ENCODE results near the gene CAV2.

CAV2 gene

GRCh38 chr7:116511552-116512519 is 12.3 kb downstream of the CAV2 start:
- H3K4me1 ChIP-seq (ENCODE audit: control insufficient read depth, insufficient read depth, low read length), result peaks cover 15% of the 10 kb centered on the region
- H3K4me3 ChIP-seq (ENCODE audit: low read depth, low read length), result no peak overlapping the region
- H3K27ac ChIP-seq (ENCODE audit: low read depth, low read length), result no peak overlapping the region
- H3K9ac ChIP-seq (ENCODE audit: low read depth, low read length), result no peak overlapping the region
- H3K27me3 ChIP-seq (ENCODE audit: control insufficient read depth, insufficient read depth, low read length), result no peaks in the 10 kb centered on the region
- H3K9me3 ChIP-seq (ENCODE audit: control insufficient read depth, insufficient read depth, low read length), result no peaks in the 10 kb centered on the region
- H3K36me3 ChIP-seq (ENCODE audit: control insufficient read depth, insufficient read depth, low read length), result peaks cover 1% of the 10 kb centered on the region; the same call in 1 of the 2 replicates

- Histone ChIP-seq H3K27ac (ENCODE audit: low read depth, low read length) (no peak overlapping the region), H3K9me3 (ENCODE audit: control insufficient read depth, insufficient read depth, low read length) (no peaks in the 10 kb centered on the region), H3K27me3 (ENCODE audit: control insufficient read depth, insufficient read depth, low read length) (no peaks in the 10 kb centered on the region), H3K9ac (ENCODE audit: low read depth, low read length) (no peak overlapping the region), H3K4me1 (ENCODE audit: control insufficient read depth, insufficient read depth, low read length) (peaks cover 15% of the 10 kb centered on the region), H3K4me3 (ENCODE audit: low read depth, low read length) (no peak overlapping the region), H3K36me3 (ENCODE audit: control insufficient read depth, insufficient read depth, low read length) (no peaks in the 10 kb centered on the region)
Observed at GRCh38 chr7:116512520-116513188, 13.1 kb downstream of the CAV2 start.

- no peaks in the 10 kb centered on the region for H3K9me3 ChIP-seq (ENCODE audit: control insufficient read depth, insufficient read depth, low read length)
- no peak overlapping the region for H3K9ac ChIP-seq (ENCODE audit: low read depth, low read length)
- H3K4me3 ChIP-seq (ENCODE audit: low read depth, low read length), result no peak overlapping the region
- no peaks in the 10 kb centered on the region for H3K36me3 ChIP-seq (ENCODE audit: control insufficient read depth, insufficient read depth, low read length)
- H3K27me3 ChIP-seq (ENCODE audit: control insufficient read depth, insufficient read depth, low read length), result no peaks in the 10 kb centered on the region
- H3K27ac ChIP-seq (ENCODE audit: low read depth, low read length), result no peak overlapping the region
- peaks cover 15% of the 10 kb centered on the region for H3K4me1 ChIP-seq (ENCODE audit: control insufficient read depth, insufficient read depth, low read length)
Observed at GRCh38 chr7:116515584-116515983, 16.0 kb downstream of the CAV2 start.

- no peak overlapping the region for H3K27ac ChIP-seq (ENCODE audit: low read depth, low read length)
- no peak overlapping the region for H3K9ac ChIP-seq (ENCODE audit: low read depth, low read length)
- no peak overlapping the region for H3K4me3 ChIP-seq (ENCODE audit: low read depth, low read length)
- no peaks in the 10 kb centered on the region for H3K36me3 ChIP-seq (ENCODE audit: control insufficient read depth, insufficient read depth, low read length)
- H3K9me3 ChIP-seq (ENCODE audit: control insufficient read depth, insufficient read depth, low read length), result no peaks in the 10 kb centered on the region
- peaks cover 20% of the 10 kb centered on the region for H3K4me1 ChIP-seq (ENCODE audit: control insufficient read depth, insufficient read depth, low read length)
- H3K27me3 ChIP-seq (ENCODE audit: control insufficient read depth, insufficient read depth, low read length), result no peaks in the 10 kb centered on the region
Observed at GRCh38 chr7:116516324-116516723, 16.8 kb downstream of the CAV2 start.

- Histone ChIP-seq H3K27me3 (ENCODE audit: control insufficient read depth, insufficient read depth, low read length) (no peaks in the 10 kb centered on the region), H3K4me1 (ENCODE audit: control insufficient read depth, insufficient read depth, low read length) (peaks cover 33% of the 10 kb centered on the region), H3K9me3 (ENCODE audit: control insufficient read depth, insufficient read depth, low read length) (no peaks in the 10 kb centered on the region), H3K36me3 (ENCODE audit: control insufficient read depth, insufficient read depth, low read length) (no peaks in the 10 kb centered on the region), H3K27ac (ENCODE audit: low read depth, low read length) (no peak overlapping the region), H3K4me3 (ENCODE audit: low read depth, low read length) (no peak overlapping the region), H3K9ac (ENCODE audit: low read depth, low read length) (no peak overlapping the region)
Observed at GRCh38 chr7:116517626-116518025, 18.1 kb downstream of the CAV2 start.

- Histone ChIP-seq H3K9ac (ENCODE audit: low read depth, low read length) (no peak overlapping the region), H3K4me1 (ENCODE audit: control insufficient read depth, insufficient read depth, low read length) (peaks cover 45% of the 10 kb centered on the region), H3K9me3 (ENCODE audit: control insufficient read depth, insufficient read depth, low read length) (no peaks in the 10 kb centered on the region), H3K4me3 (ENCODE audit: low read depth, low read length) (no peak overlapping the region), H3K27me3 (ENCODE audit: control insufficient read depth, insufficient read depth, low read length) (peaks cover 2% of the 10 kb centered on the region; the same call in 1 of the 2 replicates), H3K36me3 (ENCODE audit: control insufficient read depth, insufficient read depth, low read length) (no peaks in the 10 kb centered on the region), H3K27ac (ENCODE audit: low read depth, low read length) (no peak overlapping the region)
Observed at GRCh38 chr7:116518961-116519360, 19.4 kb downstream of the CAV2 start.

- no peaks in the 10 kb centered on the region for H3K36me3 ChIP-seq (ENCODE audit: control insufficient read depth, insufficient read depth, low read length)
- peak overlapping the region; percentile 94 for H3K27ac ChIP-seq (ENCODE audit: low read depth, low read length)
- no peak overlapping the region for H3K9ac ChIP-seq (ENCODE audit: low read depth, low read length)
- no peaks in the 10 kb centered on the region for H3K9me3 ChIP-seq (ENCODE audit: control insufficient read depth, insufficient read depth, low read length)
- peaks cover 11% of the 10 kb centered on the region for H3K27me3 ChIP-seq (ENCODE audit: control insufficient read depth, insufficient read depth, low read length)
- peaks cover 34% of the 10 kb centered on the region for H3K4me1 ChIP-seq (ENCODE audit: control insufficient read depth, insufficient read depth, low read length)
- H3K4me3 ChIP-seq (ENCODE audit: low read depth, low read length), result no peak overlapping the region
Observed at GRCh38 chr7:116521046-116521664, 21.6 kb downstream of the CAV2 start.

GRCh38 chr7:116522247-116522646 is 22.7 kb downstream of the CAV2 start:
- Histone ChIP-seq H3K27me3 (ENCODE audit: control insufficient read depth, insufficient read depth, low read length) (peaks cover 19% of the 10 kb centered on the region), H3K36me3 (ENCODE audit: control insufficient read depth, insufficient read depth, low read length) (no peaks in the 10 kb centered on the region), H3K9ac (ENCODE audit: low read depth, low read length) (peak overlapping the region; percentile 10; the same call in 1 of the 2 replicates), H3K4me3 (ENCODE audit: low read depth, low read length) (peak overlapping the region; percentile 5; the same call in 1 of the 2 replicates), H3K4me1 (ENCODE audit: control insufficient read depth, insufficient read depth, low read length) (peaks cover 39% of the 10 kb centered on the region), H3K9me3 (ENCODE audit: control insufficient read depth, insufficient read depth, low read length) (no peaks in the 10 kb centered on the region), H3K27ac (ENCODE audit: low read depth, low read length) (peak overlapping the region; percentile 94)

GRCh38 chr7:116524221-116524608 is 24.7 kb downstream of the CAV2 start:
- Histone ChIP-seq H3K4me1 (ENCODE audit: control insufficient read depth, insufficient read depth, low read length) (peaks cover 51% of the 10 kb centered on the region), H3K9ac (ENCODE audit: low read depth, low read length) (peak overlapping the region; percentile 51), H3K9me3 (ENCODE audit: control insufficient read depth, insufficient read depth, low read length) (no peaks in the 10 kb centered on the region), H3K27me3 (ENCODE audit: control insufficient read depth, insufficient read depth, low read length) (peaks cover 24% of the 10 kb centered on the region), H3K4me3 (ENCODE audit: low read depth, low read length) (peak overlapping the region; percentile 80), H3K36me3 (ENCODE audit: control insufficient read depth, insufficient read depth, low read length) (no peaks in the 10 kb centered on the region), H3K27ac (ENCODE audit: low read depth, low read length) (peak overlapping the region; percentile 88)

- Histone ChIP-seq H3K4me1 (ENCODE audit: control insufficient read depth, insufficient read depth, low read length) (peaks cover 51% of the 10 kb centered on the region), H3K27ac (ENCODE audit: low read depth, low read length) (peak within 1 kb of the TSS; percentile 88), H3K4me3 (ENCODE audit: low read depth, low read length) (peak within 1 kb of the TSS; percentile 80), H3K27me3 (ENCODE audit: control insufficient read depth, insufficient read depth, low read length) (peaks cover 24% of the 10 kb centered on the region), H3K36me3 (ENCODE audit: control insufficient read depth, insufficient read depth, low read length) (0 out of 2 replicates have a peak, but pooled peaks cover under 1% of the 10 kb centered on the region), H3K9ac (ENCODE audit: low read depth, low read length) (peak within 1 kb of the TSS; percentile 61), H3K9me3 (ENCODE audit: control insufficient read depth, insufficient read depth, low read length) (no peaks in the 10 kb centered on the region)
Observed at GRCh38 chr7:116524609-116525297, 25.2 kb downstream of the CAV2 start, which contains the start of gene CAV1. Gene CAV1, plus strand, starts transcription at chr7:116525036. Its CDS starts 27 bp downstream, at chr7:116525063.
